HL-60 (cell line): ENCODE data around the gene PDS5B.

Source experiments
- GABPA ChIP-seq: IDR thresholded peaks from 2 replicates; pipeline ENCODE4 v1.6.1; 2012; ENCODE audit warnings: low read depth
- POLR2AphosphoS5 ChIP-seq: IDR thresholded peaks from 2 replicates; pipeline ENCODE4 v1.6.1; 2012; ENCODE audit warnings: low read depth
- TF ChIP-seq, protein P1 (sequence below): IDR thresholded peaks from one replicate; pipeline ENCODE4 v1.5.1; 2011; ENCODE audit warnings: low read length, control low read depth, inconsistent platforms; ENCODE audit not compliant: insufficient read depth
- TF ChIP-seq, protein P2 (sequence below): IDR thresholded peaks from 2 replicates; pipeline ENCODE4 v1.6.1; 2012; ENCODE audit warnings: low read depth; ENCODE audit not compliant: insufficient replicate concordance

DNA sequence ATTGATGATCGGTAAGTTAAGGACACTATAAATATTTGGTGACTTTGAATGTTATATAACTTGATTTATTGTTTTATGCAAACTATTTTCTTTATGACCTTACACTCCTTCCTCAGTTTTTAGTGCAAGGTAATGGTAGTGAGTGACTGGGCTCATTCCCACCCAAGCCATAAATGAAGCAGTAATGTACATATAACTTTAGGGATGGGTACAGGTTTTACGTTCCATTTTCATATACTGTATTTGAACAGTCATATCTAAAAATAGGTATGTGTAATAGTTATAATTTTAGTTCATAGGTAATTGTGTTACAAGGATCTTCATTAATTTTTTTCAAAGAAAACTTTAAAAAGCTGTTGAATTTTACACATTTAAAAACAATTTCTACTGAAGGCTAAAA is 101.0 kb downstream of the PDS5B start:
- no peak for TF ChIP-seq GABPA
- TF ChIP-seq, protein P1, sequence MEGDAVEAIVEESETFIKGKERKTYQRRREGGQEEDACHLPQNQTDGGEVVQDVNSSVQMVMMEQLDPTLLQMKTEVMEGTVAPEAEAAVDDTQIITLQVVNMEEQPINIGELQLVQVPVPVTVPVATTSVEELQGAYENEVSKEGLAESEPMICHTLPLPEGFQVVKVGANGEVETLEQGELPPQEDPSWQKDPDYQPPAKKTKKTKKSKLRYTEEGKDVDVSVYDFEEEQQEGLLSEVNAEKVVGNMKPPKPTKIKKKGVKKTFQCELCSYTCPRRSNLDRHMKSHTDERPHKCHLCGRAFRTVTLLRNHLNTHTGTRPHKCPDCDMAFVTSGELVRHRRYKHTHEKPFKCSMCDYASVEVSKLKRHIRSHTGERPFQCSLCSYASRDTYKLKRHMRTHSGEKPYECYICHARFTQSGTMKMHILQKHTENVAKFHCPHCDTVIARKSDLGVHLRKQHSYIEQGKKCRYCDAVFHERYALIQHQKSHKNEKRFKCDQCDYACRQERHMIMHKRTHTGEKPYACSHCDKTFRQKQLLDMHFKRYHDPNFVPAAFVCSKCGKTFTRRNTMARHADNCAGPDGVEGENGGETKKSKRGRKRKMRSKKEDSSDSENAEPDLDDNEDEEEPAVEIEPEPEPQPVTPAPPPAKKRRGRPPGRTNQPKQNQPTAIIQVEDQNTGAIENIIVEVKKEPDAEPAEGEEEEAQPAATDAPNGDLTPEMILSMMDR = no peak
- TF ChIP-seq POLR2AphosphoS5 = no peak
- TF ChIP-seq, protein P2, sequence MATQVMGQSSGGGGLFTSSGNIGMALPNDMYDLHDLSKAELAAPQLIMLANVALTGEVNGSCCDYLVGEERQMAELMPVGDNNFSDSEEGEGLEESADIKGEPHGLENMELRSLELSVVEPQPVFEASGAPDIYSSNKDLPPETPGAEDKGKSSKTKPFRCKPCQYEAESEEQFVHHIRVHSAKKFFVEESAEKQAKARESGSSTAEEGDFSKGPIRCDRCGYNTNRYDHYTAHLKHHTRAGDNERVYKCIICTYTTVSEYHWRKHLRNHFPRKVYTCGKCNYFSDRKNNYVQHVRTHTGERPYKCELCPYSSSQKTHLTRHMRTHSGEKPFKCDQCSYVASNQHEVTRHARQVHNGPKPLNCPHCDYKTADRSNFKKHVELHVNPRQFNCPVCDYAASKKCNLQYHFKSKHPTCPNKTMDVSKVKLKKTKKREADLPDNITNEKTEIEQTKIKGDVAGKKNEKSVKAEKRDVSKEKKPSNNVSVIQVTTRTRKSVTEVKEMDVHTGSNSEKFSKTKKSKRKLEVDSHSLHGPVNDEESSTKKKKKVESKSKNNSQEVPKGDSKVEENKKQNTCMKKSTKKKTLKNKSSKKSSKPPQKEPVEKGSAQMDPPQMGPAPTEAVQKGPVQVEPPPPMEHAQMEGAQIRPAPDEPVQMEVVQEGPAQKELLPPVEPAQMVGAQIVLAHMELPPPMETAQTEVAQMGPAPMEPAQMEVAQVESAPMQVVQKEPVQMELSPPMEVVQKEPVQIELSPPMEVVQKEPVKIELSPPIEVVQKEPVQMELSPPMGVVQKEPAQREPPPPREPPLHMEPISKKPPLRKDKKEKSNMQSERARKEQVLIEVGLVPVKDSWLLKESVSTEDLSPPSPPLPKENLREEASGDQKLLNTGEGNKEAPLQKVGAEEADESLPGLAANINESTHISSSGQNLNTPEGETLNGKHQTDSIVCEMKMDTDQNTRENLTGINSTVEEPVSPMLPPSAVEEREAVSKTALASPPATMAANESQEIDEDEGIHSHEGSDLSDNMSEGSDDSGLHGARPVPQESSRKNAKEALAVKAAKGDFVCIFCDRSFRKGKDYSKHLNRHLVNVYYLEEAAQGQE = no peak
